Neural progenitor cell (in vitro differentiated cells): ENCODE measurements around the gene FOXE1. TPM values are rescaled to one million over a fixed set of nuclear protein-coding genes. Genes with fewer than 3 reads are reported as not detected.

Source experiments
- DNase-seq: peaks from one replicate; pipeline ENCODE4 v3.0.0-alpha.2; 2016; ENCODE audit warnings: low spot score
- H2AFZ ChIP-seq: fragments of 200-600 bp; sonication (generic); replicated peaks from 2 replicates; pipeline ENCODE4 v1.6.1; 2016; ENCODE audit warnings: antibody characterized with exemption
- H3F3A ChIP-seq: fragments of 200-600 bp; sonication (generic); 2 replicates; pipeline ENCODE4 v1.6.1; 2016; ENCODE audit warnings: antibody characterized with exemption, low read depth
- H3K27ac ChIP-seq: fragments of 200-600 bp; sonication (generic); 2 replicates; pipeline ENCODE4 v1.5.1; 2016; ENCODE audit warnings: mild to moderate bottlenecking
- H3K27me3 ChIP-seq: fragments of 200-600 bp; sonication (generic); 2 replicates; pipeline ENCODE4 v1.6.1; 2016; ENCODE audit warnings: mild to moderate bottlenecking, moderate library complexity
- H3K36me3 ChIP-seq: fragments of 200-600 bp; sonication (generic); 2 replicates; pipeline ENCODE4 v1.5.1; 2016
- H3K4me1 ChIP-seq: fragments of 200-600 bp; sonication (generic); 2 replicates; pipeline ENCODE4 v1.6.1; 2016; ENCODE audit warnings: mixed run types
- H3K4me2 ChIP-seq: fragments of 200-600 bp; sonication (generic); 2 replicates; pipeline ENCODE4 v1.6.1; 2016
- H3K4me3 ChIP-seq: fragments of 200-600 bp; sonication (generic); 2 replicates; pipeline ENCODE4 v1.5.1; 2016
- H3K79me2 ChIP-seq: fragments of 200-600 bp; sonication (generic); 2 replicates; pipeline ENCODE4 v1.6.1; 2016; ENCODE audit warnings: low read depth
- H3K9ac ChIP-seq: fragments of 200-600 bp; sonication (generic); 2 replicates; pipeline ENCODE4 v1.6.1; 2016
- H3K9me3 ChIP-seq: fragments of 200-600 bp; sonication (generic); 2 replicates; pipeline ENCODE4 v1.5.1; 2016; ENCODE audit warnings: low read depth
- H4K20me1 ChIP-seq: fragments of 200-600 bp; sonication (generic); 2 replicates; pipeline ENCODE4 v1.6.1; 2016; ENCODE audit warnings: low read depth
- H3K27ac Mint-ChIP-seq: 3 replicates; pipeline ENCODE4 v1.8.0; 2021; ENCODE audit warnings: mixed read lengths
- H3K27me3 Mint-ChIP-seq: 2 replicates; pipeline ENCODE4 v1.8.0; 2022; ENCODE audit warnings: low read depth, mild to moderate bottlenecking, inconsistent platforms, moderate library complexity, mixed read lengths; ENCODE audit not compliant: insufficient read depth
- H3K36me3 Mint-ChIP-seq: 3 replicates; pipeline ENCODE4 v1.8.0; 2021; ENCODE audit warnings: mixed read lengths
- H3K4me1 Mint-ChIP-seq: 3 replicates; pipeline ENCODE4 v1.8.0; 2021; ENCODE audit warnings: mixed read lengths
- H3K4me3 Mint-ChIP-seq: 3 replicates; pipeline ENCODE4 v1.8.0; 2021; ENCODE audit warnings: mild to moderate bottlenecking, moderate library complexity, mixed read lengths
- H3K9me3 Mint-ChIP-seq: 3 replicates; pipeline ENCODE4 v1.8.0; 2020; ENCODE audit warnings: mixed read lengths
- EZH2 ChIP-seq: fragments of 200-600 bp; sonication (generic); IDR thresholded peaks from 2 replicates; pipeline ENCODE4 v1.6.1; 2017; ENCODE audit warnings: antibody characterized with exemption, mild to moderate bottlenecking, moderate library complexity
- EZH2phosphoT487 ChIP-seq: fragments of 200-600 bp; sonication (generic); IDR thresholded peaks from 2 replicates; pipeline ENCODE4 v1.6.1; 2017; ENCODE audit warnings: antibody characterized with exemption
- total RNA-seq: library from RNA; depleted of rRNA; stranded (reverse); fragments of >200 nt; gene quantifications from 2 replicates; pipeline ENCODE4 v1.2.3, GENCODE V29; 2015; ENCODE audit warnings: low replicate concordance
- TF ChIP-seq, protein P1 (sequence below): fragments of 200-600 bp; sonication (generic); IDR thresholded peaks from 2 replicates; pipeline ENCODE4 v1.5.1; 2017; ENCODE audit warnings: antibody characterized with exemption, mild to moderate bottlenecking

The FOXE1 gene
- total RNA-seq, 1 donor from 2014 or later: not detected

DNA sequence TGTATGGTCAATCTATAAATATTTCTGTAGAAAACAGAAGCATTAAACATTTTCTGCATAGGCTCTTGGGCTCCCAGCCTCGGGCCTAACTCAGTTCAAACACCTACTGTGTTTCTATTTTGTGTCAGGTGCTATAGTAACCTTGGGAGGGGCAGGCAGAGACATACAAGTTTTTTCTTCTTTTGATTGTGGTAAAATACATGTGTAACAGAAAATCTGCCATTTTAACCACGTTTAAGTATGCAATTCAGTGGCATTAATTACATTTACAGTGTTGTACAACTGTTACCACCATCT is 40.8 kb upstream of the FOXE1 start:
- Mint-ChIP-seq H3K4me3 (no peak overlapping the region), H3K9me3 (no peaks in the 10 kb centered on the region), H3K27ac (no peak overlapping the region), H3K36me3 (no peaks in the 10 kb centered on the region), H3K4me1 (peaks cover 6% of the 10 kb centered on the region), H3K27me3 (peaks cover under 1% of the 10 kb centered on the region)
- Histone ChIP-seq H3K4me3 (no peak overlapping the region), H3K9me3 (no peaks in the 10 kb centered on the region), H3K4me1 (peaks cover 34% of the 10 kb centered on the region), H3K9ac (no peak overlapping the region), H3F3A (peaks cover 26% of the 10 kb centered on the region), H2AFZ (no peak overlapping the region), H3K36me3 (no peaks in the 10 kb centered on the region), H3K27ac (no peak overlapping the region), H4K20me1 (no peaks in the 10 kb centered on the region), H3K4me2 (no peak overlapping the region), H3K27me3 (no peaks in the 10 kb centered on the region), H3K79me2 (no peaks in the 10 kb centered on the region)
- no peak for TF ChIP-seq EZH2
- no peak for TF ChIP-seq EZH2phosphoT487
- TF ChIP-seq, protein P1, sequence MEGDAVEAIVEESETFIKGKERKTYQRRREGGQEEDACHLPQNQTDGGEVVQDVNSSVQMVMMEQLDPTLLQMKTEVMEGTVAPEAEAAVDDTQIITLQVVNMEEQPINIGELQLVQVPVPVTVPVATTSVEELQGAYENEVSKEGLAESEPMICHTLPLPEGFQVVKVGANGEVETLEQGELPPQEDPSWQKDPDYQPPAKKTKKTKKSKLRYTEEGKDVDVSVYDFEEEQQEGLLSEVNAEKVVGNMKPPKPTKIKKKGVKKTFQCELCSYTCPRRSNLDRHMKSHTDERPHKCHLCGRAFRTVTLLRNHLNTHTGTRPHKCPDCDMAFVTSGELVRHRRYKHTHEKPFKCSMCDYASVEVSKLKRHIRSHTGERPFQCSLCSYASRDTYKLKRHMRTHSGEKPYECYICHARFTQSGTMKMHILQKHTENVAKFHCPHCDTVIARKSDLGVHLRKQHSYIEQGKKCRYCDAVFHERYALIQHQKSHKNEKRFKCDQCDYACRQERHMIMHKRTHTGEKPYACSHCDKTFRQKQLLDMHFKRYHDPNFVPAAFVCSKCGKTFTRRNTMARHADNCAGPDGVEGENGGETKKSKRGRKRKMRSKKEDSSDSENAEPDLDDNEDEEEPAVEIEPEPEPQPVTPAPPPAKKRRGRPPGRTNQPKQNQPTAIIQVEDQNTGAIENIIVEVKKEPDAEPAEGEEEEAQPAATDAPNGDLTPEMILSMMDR: no peak
- DNase-seq: no peak

DNA sequence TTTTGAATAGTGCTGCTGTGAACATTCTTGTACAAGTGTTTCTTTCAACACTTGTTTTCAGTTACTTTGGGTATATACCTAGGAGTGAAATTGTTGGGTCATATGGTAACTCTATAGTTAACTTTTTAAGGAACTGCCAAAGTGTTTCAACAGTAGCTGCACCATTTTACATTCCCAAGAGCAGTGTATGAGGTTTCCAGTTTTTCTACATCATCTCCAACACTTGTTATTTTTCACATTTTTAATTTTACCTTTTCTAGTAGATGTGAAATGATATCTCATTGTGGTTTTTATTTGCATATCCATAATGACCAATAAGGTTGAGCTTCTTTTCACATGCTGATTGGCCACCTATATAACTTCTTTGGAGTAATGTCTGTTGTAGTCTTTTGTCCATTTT is 40.0 kb upstream of the FOXE1 start:
- no peaks in the 10 kb centered on the region for H3K27me3 Mint-ChIP-seq
- peaks cover 4% of the 10 kb centered on the region for H3K27me3 ChIP-seq
- no peaks in the 10 kb centered on the region for H3K79me2 ChIP-seq
- no peaks in the 10 kb centered on the region for H3K9me3 ChIP-seq
- peaks cover 25% of the 10 kb centered on the region for H3K4me1 ChIP-seq
- H2AFZ ChIP-seq: no peak overlapping the region
- no peak overlapping the region for H3K4me3 ChIP-seq
- H3K4me2 ChIP-seq: no peak overlapping the region
- peaks cover 6% of the 10 kb centered on the region for H3K4me1 Mint-ChIP-seq
- H3K36me3 ChIP-seq: no peaks in the 10 kb centered on the region
- no peaks in the 10 kb centered on the region for H4K20me1 ChIP-seq
- no peak overlapping the region for H3K4me3 Mint-ChIP-seq
- TF ChIP-seq EZH2phosphoT487: no peak
- TF ChIP-seq EZH2: no peak
- TF ChIP-seq, protein P1: no peak
- no peaks in the 10 kb centered on the region for H3K36me3 Mint-ChIP-seq
- no peak overlapping the region for H3K9ac ChIP-seq
- H3K9me3 Mint-ChIP-seq: peaks cover 2% of the 10 kb centered on the region
- H3K27ac ChIP-seq: no peak overlapping the region
- peaks cover 17% of the 10 kb centered on the region for H3F3A ChIP-seq
- no peak overlapping the region for H3K27ac Mint-ChIP-seq
- no peak for DNase-seq

DNA sequence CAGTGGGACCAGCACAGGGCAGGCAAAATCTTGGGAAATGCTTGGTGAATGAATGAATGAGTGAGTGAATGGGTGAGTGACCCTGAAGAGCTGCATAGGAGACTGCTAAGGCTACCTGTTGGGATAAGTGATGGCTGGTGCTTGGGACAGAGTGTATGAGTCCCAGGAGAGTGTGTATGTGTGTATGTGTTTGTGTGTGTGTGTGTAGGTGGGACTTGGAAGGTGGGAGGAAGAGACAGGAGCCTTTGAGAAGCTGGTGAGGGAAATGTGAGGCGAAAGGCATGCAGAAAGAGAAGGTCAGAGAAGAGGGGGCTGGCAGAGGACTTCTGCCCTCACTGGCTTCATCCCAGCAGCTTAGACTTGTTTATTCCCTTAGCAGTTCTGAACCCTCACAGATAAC is 33.3 kb upstream of the FOXE1 start:
- no peaks in the 10 kb centered on the region for H3K36me3 ChIP-seq
- H3K4me3 ChIP-seq: no peak overlapping the region
- H4K20me1 ChIP-seq: no peaks in the 10 kb centered on the region
- H3K27me3 ChIP-seq: peaks cover 41% of the 10 kb centered on the region
- no peak for TF ChIP-seq EZH2phosphoT487
- TF ChIP-seq, protein P1: no peak
- TF ChIP-seq EZH2: no peak
- Mint-ChIP-seq H3K27me3 (peaks cover 2% of the 10 kb centered on the region), H3K4me1 (no peaks in the 10 kb centered on the region), H3K9me3 (peaks cover 2% of the 10 kb centered on the region), H3K4me3 (peak overlapping the region; percentile 8), H3K36me3 (no peaks in the 10 kb centered on the region), H3K27ac (no peak overlapping the region)
- no peak overlapping the region for H3K9ac ChIP-seq
- no peak overlapping the region for H2AFZ ChIP-seq
- no peak overlapping the region for H3K4me2 ChIP-seq
- H3K9me3 ChIP-seq: no peaks in the 10 kb centered on the region
- no peaks in the 10 kb centered on the region for H3K4me1 ChIP-seq
- no peak for DNase-seq
- H3K79me2 ChIP-seq: no peaks in the 10 kb centered on the region
- H3K27ac ChIP-seq: no peak overlapping the region
- H3F3A ChIP-seq: no peaks in the 10 kb centered on the region

DNA sequence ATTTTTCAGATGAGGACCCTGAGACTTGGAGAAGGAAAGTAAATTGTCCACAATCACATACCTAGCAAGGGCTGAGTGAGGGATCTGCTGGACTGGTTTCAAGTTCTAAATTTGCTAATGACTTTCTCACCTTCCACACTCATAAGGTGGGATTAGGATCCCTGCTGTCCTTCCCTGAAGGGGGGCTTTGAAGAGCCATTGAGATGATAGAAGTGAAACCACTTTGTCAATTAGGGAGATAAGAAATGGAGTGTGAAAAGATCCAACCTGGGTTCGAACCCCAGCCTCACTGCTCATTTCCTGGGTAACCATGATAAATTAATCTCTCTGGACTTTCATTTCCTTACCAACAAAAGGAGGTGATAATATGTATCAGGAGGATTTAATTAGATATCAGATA is 32.7 kb upstream of the FOXE1 start:
- H3K27ac Mint-ChIP-seq: no peak overlapping the region
- no peak for DNase-seq
- no peak overlapping the region for H3K27ac ChIP-seq
- H3K27me3 ChIP-seq: peaks cover 44% of the 10 kb centered on the region
- H3K9me3 ChIP-seq: no peaks in the 10 kb centered on the region
- peaks cover 2% of the 10 kb centered on the region for H3K9me3 Mint-ChIP-seq
- no peak overlapping the region for H2AFZ ChIP-seq
- no peak for TF ChIP-seq EZH2phosphoT487
- no peak for TF ChIP-seq EZH2
- TF ChIP-seq, protein P1: no peak
- no peaks in the 10 kb centered on the region for H3K36me3 Mint-ChIP-seq
- no peaks in the 10 kb centered on the region for H4K20me1 ChIP-seq
- no peaks in the 10 kb centered on the region for H3F3A ChIP-seq
- H3K79me2 ChIP-seq: no peaks in the 10 kb centered on the region
- no peaks in the 10 kb centered on the region for H3K4me1 ChIP-seq
- no peak overlapping the region for H3K4me3 Mint-ChIP-seq
- no peak overlapping the region for H3K9ac ChIP-seq
- H3K36me3 ChIP-seq: no peaks in the 10 kb centered on the region
- H3K4me1 Mint-ChIP-seq: no peaks in the 10 kb centered on the region
- H3K27me3 Mint-ChIP-seq: peaks cover 2% of the 10 kb centered on the region
- H3K4me3 ChIP-seq: no peak overlapping the region
- no peak overlapping the region for H3K4me2 ChIP-seq
